ENCODE measurements around the gene TEX2. TPM values are rescaled to one million over a fixed set of nuclear protein-coding genes. Genes with fewer than 3 reads are reported as not detected.
"Not testable (repeated sequence)": the region's sequence is repeated elsewhere in the genome, so short reads cannot be mapped to it uniquely, and the experiment has no call there.

The TEX2 gene
- total RNA-seq, 1 donor from 2014 or later, result 36.1 TPM

DNA sequence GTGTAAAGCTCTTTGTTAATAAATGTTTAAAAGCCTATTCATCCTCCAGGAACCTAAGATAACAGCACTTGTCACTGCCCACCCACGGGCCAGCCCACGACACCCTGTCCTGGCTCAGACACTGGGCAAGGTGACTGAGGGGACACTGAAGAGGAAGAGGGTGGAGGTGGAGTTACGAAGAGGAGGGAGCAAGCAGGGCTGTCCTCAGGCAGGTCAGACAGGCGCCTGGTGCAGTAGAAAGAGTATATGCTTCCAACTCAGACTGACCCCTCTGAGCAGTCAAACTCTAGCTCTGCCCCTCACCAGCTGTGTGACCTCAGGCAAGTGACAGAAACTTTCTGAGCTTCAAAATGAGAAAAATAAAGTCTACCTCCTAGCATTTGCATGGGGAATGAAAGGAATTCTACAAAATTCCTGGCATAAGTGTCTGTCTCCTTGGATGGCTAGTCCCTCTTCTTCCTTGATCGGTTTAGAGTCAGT lies 22.8 kb downstream of the TEX2 start:
- DNase-seq (ENCODE audit: low read depth in 2 of 2), result no peak

DNA sequence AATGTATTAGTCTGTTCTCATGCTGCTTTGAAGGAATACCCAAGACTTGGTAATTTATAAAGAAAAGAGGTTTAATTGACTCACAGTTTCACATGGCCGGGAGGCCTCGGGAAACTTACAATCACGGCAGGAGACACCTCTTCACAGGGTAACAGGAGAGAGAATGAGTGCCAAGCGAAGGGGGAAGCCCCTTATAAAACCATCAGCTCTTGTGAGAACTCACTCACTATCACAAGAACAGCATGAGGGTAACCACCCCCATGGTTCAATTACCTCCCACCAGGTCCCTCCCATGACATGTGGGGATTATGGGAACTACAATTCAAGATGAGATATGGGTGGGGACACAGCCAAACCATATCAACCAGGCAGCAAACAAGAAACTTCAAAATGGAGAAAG lies 24.6 kb downstream of the TEX2 start:
- DNase-seq (ENCODE audit: low read depth in 2 of 2), result not testable (repeated sequence)

DNA sequence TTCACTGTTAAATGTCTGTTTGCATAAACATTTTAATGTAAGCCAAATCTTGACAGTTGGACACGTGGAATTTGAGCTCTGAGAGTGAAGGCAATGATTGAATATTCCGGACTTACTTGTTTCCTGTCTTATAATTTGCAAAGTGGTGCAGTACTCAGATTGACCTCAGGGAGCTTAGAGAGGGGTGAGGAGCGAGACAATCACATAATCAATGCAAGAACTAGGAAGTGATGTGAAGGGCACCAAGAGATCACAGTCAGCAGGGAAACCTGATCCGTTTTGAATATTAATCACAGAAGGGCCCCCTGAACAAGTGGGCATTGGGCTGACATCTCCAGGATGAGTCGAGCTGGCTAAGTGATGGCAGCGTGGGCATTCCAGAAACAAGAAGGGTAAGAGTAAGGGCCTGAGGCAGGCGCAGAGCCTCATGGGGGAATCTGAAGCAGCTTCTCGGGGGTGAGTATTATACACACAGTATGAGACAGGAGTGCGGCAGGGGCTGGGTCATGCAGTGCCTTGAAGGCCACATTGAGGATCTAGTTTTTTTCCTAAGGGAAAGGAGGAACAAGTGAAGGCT lies 26.1 kb downstream of the TEX2 start:
- peak in 1 of 2 donors; percentile 36 for DNase-seq (ENCODE audit: low read depth in 2 of 2)

DNA sequence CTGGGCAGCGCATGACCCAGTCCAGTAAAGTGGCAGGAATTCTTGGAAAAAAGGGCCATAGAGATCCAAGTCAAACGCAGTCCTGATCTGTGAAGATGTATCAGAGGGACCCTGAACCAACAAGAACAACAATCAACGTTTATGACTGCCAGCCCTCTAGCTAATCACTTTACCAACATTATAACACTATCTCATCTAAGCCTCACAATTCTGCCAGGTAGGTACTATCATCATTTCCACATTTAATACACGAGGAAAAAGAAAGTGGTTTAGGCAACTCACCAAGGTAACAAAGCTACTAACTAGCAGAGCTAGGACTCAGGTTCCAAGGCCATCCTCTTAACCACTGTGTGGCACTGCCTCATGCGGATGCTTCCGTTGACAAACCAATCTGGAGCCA lies 28.1 kb downstream of the TEX2 start:
- DNase-seq (ENCODE audit: low read depth in 2 of 2), result no peak

DNA sequence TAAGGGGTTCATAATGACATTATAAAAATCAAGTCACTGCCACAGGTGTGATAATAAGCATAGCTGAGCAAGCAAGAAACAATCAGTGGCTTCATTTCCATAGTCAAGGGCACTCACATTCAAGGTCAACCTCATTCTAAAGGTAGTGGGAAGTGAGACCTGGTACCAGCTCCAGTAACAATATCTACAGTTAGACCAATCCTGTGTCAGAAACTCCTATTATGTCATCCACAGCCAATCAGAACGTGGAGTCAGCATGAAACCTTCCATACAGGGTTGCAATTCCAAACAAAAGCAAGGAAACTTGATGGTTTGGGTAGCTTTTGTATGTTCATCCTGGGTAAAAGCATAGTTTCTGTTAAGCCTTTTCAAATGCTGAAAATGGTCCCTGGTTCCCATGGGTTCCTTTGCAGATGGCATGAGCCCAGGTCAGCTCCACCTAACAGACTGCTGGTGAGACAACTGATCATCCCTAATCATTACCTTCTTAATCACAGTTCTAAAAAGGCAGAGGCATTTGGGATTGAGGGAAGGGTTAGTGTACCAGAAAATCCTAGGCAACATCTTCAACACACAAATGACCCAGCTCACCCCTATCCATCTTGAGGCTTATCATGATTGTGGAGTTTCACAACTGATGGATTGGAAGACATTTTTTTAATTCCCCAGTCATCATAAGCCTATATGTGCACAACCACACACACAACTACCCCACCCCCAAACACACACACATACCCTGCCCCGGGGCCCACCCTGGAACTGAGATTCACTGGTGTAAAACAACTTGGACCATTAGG lies 30.4 kb downstream of the TEX2 start:
- no peak for DNase-seq (ENCODE audit: low read depth in 2 of 2)

DNA sequence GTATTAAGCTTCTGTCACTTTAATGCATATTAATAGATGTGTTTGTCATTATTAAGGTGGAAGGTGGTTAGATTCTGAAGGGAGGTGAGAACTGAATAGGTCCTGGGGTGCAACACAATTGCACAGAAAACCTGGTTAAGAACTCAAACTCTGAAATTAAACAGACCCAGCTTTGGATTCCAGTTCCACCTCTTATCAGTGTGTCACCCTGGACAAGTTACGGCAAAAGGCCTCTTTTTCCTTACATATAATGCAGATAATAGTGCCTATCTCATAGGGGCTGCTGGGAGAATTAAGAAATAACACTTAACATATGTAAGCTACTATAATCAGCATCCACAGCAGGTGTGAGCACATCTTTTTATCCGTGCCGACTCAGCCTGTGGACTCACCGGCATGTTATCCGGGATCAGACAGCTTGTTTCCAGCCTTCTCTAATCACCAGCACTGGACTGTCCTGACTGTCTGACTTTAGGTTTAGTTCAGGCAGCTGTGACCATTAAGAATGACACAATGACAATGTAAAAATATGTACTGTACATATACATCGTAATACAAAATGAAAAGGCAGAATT lies 31.4 kb downstream of the TEX2 start:
- no peak for DNase-seq (ENCODE audit: low read depth in 2 of 2)

DNA sequence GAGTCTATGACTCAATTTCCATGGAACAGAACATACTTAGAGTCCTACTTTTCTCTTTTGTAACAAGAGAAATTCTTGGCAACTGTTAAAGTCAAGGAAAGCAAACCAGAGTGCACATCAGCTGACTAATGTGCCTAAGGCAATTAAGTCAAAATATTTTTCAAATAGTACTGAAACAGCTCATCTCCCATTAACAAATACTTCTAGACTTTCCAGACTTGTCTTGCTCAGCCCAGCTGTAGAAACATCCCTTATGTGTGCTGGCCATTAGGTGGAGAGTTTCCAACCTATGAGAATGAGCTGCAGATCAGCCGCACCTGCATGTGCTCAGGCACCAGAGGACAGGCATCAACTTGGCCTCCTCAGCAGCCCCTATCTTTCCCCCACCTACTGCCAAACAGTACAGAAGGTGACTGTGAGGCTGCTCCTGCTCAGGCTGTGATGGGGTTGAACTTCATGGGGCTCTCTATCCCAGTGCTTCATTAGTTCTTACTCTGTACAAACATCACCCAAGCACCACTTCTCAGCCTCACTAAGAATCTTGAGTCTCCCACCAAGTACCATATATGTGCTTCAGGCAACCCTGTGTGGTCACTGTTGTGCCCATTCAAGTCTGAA lies 32.2 kb downstream of the TEX2 start:
- DNase-seq (ENCODE audit: low read depth in 2 of 2), result peak in 1 of 2 donors; percentile 34

DNA sequence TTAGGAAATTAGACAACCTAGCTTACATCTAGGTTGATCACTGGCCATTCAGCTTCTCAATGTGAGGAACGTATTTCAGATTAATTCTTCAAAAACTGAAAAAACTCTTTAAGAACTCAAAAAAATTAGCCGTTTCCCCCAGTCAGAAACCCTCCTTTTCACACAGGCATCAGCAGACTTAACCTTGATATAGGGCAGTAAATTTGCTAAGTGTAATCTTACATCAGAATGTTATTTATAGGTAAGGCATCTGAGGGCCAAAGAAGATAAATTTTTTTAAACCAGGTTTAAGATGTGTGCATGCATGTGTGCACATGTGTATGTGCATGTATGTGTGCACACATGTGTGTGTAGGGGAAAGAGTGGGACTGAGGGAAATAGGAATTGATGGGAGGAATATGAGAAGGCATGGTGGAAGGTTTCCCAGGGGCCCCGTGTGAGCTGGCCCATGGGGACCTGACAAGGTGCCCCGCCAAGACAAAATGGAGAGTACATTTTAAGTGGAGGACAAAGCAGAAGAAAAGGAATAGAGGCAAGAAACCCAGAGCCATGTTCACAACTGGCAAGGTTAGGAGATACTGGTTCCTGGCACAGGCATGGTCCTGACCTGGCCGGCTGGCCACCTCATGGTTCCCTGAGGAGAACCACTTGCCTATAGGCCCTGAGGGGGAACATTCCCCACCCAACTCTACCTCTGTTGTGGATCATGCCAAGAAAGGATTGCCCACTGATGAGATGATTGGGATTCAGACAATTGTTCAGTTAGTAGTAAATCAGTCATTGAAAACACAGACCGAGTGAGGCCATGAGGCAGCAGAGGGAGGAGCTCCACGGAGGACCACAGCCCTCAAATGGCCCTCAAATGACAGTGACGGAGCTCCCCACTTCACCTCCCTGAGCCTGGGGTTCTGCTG lies 33.0 kb downstream of the TEX2 start:
- DNase-seq (ENCODE audit: low read depth in 2 of 2), result no peak

DNA sequence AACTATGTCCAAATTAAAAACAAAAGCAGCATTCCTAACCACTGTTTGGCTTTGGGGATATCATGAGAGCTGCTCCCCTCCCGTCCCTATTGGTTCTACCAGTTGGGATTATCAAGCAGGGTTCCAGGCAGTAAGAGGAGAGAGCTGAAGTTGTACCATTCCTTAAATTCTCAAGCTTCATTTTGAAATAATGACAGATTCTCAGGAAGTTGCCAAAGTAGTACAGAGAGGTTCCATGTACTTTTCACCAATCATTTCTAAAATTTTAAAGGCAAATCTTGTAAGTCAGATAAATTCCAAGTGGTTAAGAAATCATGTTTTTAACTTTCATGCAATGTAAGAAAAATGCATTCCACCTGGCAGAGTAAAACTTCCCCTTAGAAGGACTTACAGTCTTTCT lies 36.9 kb downstream of the TEX2 start:
- DNase-seq (ENCODE audit: low read depth in 2 of 2), result no peak

DNA sequence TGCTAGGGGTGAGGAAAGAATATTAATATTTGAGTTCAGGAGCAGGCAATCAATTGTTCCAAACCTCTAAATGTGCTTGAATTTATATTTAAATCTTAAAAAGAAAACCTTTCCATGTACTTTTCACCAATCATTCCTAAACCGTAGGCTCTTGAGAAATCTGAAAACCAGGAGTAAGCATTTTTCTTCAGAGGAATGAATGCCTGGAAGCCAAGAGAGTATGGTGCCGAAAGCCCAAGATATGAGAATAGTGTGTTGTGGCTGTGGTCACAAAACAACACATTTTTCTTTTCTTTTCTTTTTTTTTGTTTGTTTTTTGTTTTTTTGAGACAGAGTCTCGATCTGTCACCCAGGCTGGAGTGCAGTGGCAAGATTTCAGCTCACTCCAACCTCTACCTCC lies 37.6 kb downstream of the TEX2 start:
- DNase-seq (ENCODE audit: low read depth in 2 of 2), result no peak

DNA sequence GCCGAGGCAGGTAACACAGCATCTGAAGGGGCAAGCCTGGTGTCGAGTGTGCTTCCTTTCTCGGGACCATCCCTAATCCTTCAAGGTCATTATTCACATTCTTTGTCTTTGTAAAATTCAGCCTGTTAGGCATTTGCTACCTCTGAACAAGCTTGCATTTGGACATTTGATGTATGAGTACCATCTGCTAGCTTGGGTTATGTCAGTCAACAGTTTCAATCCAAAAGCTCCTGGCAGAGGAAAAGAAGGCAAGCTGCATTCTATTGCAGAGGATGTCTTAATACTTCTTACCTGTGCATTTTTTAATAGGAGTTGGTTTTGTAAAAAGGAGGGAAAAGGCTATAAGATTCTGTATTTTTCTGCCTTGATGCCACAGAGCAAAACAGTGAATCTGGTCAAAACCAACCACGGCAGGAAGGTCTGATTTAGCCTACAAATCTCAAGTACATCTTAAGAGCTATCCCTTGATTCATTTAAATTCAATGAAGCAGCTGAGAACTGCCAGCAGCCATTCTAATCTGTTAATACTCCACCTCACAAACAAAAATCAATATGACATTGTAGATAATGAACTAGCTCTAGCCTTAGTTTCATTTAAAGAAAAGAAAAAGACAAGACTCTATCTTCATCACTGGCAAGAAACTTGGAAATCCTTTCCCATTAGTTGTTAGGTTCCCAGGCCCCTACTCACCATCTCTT lies 39.0 kb downstream of the TEX2 start:
- DNase-seq (ENCODE audit: low read depth in 2 of 2), result no peak

DNA sequence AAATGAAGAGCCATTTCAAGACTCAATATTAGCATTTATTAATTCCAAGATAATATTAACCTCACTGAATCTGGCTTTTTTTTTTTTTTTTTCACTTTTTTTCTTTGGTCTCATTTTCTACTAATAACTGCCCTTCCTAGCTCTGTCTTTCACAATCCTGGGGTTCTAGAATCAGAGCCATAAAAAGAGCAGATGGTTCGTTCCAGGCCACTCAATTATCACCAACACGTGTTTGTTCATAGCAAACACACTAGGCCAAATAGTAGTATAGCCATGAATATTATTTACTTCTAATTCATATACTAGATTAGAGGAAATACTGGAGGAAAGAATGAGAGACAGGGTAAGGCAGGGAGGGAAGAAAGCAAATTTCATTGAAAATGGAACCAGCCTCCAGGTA lies 39.8 kb downstream of the TEX2 start:
- no peak for DNase-seq (ENCODE audit: low read depth in 2 of 2)

DNA sequence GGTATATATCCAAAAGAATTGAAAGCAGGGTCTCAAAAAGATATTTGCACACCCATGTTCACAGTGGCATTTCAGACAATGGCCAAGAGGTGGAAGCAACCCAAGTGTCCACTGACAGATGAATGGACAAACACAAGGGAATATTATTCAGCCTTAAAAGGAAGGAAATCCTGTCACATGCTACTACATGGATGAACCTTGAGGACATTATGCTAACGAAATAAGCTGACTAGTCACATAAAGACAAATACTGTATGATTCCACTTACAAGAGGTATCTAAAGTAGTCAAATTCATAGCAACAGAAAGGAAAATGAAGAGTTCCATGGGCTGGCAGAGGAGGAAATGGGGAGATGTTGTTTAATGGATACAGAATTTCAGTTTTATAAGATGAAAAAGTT lies 41.4 kb downstream of the TEX2 start:
- DNase-seq (ENCODE audit: low read depth in 2 of 2), result no peak

DNA sequence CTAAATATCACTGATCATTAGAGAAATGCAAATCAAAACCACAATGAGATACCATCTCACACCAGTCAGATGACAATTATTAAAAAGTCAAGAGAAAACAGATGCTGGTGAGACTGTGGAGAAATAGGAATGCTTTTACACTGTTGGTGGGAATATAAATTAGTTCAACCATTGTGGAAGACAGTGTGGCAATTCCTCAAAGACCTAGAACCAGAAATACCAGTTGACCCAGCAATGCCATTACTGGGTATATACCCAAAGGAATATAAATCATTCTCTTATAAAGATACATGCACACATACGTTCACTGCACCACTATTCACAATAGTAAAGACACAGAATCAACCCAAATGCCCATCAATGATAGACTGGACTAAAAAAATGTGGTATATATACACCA lies 42.5 kb downstream of the TEX2 start:
- not testable (repeated sequence) for DNase-seq (ENCODE audit: low read depth in 2 of 2)

DNA sequence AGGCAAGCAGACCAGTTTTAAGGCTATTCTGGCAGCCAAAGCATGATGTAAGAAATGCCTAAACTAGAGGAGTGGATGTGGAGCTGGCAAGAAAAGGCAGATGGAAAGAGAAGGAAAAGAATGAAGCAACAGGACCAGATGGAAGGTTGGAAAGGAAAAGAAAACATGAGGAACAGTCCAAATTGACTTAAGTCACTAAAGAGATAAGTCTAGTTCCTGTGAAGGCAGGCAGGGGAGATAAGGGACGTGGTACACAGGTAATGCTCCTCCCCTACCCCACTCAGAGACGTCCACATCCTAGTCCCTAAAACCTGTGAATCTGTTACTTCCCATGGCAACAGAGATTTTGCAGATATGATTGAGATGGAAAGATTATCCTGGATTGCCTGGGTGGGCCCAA lies 43.5 kb downstream of the TEX2 start:
- DNase-seq (ENCODE audit: low read depth in 2 of 2), result no peak

DNA sequence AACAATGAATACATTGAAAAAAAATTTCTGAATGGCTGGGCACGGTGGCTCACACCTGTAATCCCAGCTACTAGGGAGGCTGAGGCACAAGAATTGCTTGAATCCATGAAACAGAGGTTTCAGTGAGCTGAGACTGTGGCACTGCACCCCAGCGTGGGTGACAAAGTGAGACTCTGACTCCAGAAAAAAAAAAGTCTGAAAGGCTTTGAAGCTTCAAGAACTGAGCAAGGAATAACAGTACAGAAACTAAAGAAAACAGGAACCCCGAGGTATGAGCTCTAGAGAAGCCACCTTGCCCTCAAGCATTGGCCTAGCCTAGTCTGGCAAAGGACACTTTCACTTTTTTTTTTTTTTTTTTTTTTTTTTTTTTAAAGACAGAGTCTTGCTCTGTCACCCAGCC lies 45.0 kb downstream of the TEX2 start:
- no peak for DNase-seq (ENCODE audit: low read depth in 2 of 2)

DNA sequence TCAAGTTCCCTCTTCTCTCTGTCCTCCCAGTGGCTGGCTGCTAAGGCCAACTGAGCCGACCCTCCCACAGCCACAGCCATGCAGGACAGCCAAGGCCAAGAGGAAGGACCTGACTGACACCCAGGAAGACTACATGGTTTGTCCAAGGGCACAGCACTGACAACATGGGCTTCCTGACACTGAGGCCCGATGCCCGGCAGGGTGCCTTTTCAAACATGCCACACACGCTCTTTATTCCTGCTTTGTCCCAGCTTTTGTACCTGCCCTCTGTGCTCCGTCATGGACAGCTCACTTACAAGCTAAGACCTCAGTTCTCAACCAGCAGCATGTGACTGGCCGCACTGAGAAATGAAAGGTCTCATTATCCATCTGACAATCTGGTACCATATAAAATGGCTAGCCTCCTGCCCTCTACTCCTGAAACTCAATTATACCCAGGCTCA lies 45.8 kb downstream of the TEX2 start:
- no peak for DNase-seq (ENCODE audit: low read depth in 2 of 2)

DNA sequence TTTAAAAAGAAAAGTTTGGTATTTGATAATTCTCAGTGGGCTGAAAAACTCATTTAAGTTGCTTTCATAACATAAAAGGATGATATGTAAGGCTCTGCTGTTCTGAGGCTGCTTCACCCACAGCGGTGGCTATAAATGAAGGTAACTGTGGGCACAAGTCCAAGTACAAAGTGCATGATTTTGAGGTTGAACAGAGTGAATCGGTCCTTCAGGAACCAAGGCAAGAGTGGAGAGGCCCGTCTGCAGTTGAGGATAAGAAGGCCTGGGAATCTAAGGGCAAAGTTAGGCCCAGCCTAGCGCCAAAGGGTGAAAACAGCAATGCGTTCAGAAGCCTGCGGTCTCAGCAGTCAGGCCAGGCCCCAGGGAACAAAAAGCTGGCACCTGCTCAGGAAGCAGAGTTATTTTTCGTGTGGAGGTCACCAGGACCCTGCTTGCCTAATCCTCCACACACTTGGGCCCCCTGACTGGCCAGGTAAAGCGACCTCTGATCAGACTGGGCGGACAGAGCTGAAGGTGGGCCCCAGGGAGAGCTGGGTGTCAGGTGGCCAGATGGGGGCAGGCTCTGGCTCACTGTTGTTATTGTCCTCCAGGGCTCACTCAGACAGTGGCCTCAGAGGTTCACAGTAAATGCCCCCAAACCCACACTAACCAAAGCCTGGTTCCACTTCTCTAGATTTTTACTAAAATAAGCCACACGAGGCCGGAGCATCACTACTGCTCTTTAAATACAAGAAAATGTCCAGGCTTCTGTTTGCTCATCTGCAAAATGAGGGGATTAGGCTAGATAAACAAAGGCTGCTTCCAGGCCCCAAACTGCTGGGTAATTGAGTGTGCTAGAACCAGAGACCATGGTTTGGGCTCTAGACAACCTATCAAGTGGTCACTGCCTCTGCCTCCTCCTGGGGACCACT lies 46.5 kb downstream of the TEX2 start:
- DNase-seq (ENCODE audit: low read depth in 2 of 2), result peak in 1 of 2 donors; percentile 68

DNA sequence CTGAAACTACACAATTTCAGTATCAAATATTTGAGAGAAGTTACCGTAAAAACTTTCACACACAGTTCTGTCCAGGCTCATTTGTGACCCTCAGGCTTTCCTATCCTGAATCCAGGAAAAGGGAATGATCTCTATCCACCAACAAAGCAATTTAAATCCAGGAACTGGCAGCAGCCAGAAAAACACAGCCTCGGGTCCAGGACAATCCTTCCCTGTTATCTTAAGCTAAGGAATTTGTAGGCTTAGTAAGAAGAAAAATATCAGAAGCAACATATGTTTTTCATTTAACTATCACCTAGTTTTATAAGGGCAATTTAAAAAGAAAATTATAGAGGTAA lies 47.1 kb downstream of the TEX2 start:
- DNase-seq (ENCODE audit: low read depth in 2 of 2), result peak in 1 of 2 donors; percentile 75

DNA sequence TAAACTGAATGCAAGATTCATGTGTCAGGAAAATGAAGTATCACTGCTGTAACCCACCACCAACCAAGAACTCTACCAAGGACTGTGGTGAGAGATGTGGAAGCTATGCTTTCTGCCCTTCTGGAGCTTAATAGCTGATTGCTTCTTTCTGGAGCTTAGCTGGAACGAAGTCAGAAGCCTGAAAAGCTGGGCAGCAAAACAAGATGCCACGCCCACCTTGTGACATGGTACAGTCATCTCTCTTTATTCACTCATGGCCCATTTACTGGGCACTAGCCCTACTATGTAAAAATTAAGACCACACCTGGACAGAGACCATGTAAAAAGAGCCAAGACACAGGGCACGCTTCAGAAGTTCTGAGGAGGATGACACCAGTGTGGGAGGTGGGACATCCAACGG lies 48.1 kb downstream of the TEX2 start:
- no peak for DNase-seq (ENCODE audit: low read depth in 2 of 2)
